A549 (cell line): Measurements from ENCODE around the gene PITPNM3.
A peak's percentile ranks its signal among the peaks of the same experiment; 100 is the strongest.

Experiments used
- CTCF ChIP-seq: fragments of >200 bp; sonication (Bioruptor Twin); formaldehyde crosslinking; IDR thresholded peaks from 3 replicates; pipeline ENCODE4 v1.5.1; 2016
- EHF ChIP-seq: fragments of 250-450 bp; sonication (Bioruptor Pico); IDR thresholded peaks from 2 replicates; pipeline ENCODE4 v1.5.0; 2020; ENCODE audit warnings: mild to moderate bottlenecking
- EP300 ChIP-seq, 2 experiments: fragments of >200 bp; sonication (Bioruptor Twin); formaldehyde crosslinking; IDR thresholded peaks; 2 replicates in 1 of 2; 3 replicates in 1 of 2; pipeline ENCODE4 v1.6.1; 2016 to 2017
- HDAC2 ChIP-seq: fragments of 200-600 bp; sonication (generic); IDR thresholded peaks from 2 replicates; pipeline ENCODE4 v1.6.1; 2016
- KDM5A ChIP-seq: fragments of 200-600 bp; sonication (generic); IDR thresholded peaks from 2 replicates; pipeline ENCODE4 v1.6.1; 2016; ENCODE audit warnings: antibody characterized with exemption, mild to moderate bottlenecking
- MAFK ChIP-seq: fragments of 450-650 bp; IDR thresholded peaks from 2 replicates; pipeline ENCODE4 v1.6.1; 2014; ENCODE audit not compliant: partially characterized antibody
- POLR2A ChIP-seq: IDR thresholded peaks from 2 replicates; pipeline ENCODE4 v1.6.1; 2012; ENCODE audit warnings: mild to moderate bottlenecking, low read length
- RCOR1 ChIP-seq: fragments of 150-350 bp; IDR thresholded peaks from 2 replicates; pipeline ENCODE4 v1.6.1; 2014; ENCODE audit warnings: antibody characterized with exemption, low read length, low read depth
- TP53 ChIP-seq: fragments of 250-450 bp; sonication (Bioruptor Pico); IDR thresholded peaks from 2 replicates; pipeline ENCODE4 v1.5.0; 2021; ENCODE audit warnings: mild to moderate bottlenecking, moderate library complexity
- TF ChIP-seq, protein P1 (sequence below): fragments of 150-350 bp; IDR thresholded peaks from 2 replicates; pipeline ENCODE4 v1.6.1; 2014; ENCODE audit warnings: low read depth, mild to moderate bottlenecking, low read length
- TF ChIP-seq, protein P2 (sequence below): fragments of 450-650 bp; IDR thresholded peaks from 2 replicates; pipeline ENCODE4 v1.6.1; 2014; ENCODE audit warnings: antibody characterized with exemption
- TF ChIP-seq, protein P3 (sequence below): IDR thresholded peaks from 2 replicates; pipeline ENCODE4 v1.6.1; 2012
- TF ChIP-seq, protein P4 (sequence below): fragments of 200-600 bp; sonication (generic); IDR thresholded peaks from 2 replicates; pipeline ENCODE4 v1.6.1; 2016; ENCODE audit warnings: antibody characterized with exemption, mild to moderate bottlenecking, moderate library complexity

GRCh38 chr17:6560496-6560895 is 4.1 kb upstream of the PITPNM3 start:
- TF ChIP-seq CTCF: no peak
- TF ChIP-seq HDAC2: 0 out of 2 replicates have a peak, but pooled peaks have one; percentile 24
- TF ChIP-seq POLR2A: no peak
- TF ChIP-seq, protein P1, sequence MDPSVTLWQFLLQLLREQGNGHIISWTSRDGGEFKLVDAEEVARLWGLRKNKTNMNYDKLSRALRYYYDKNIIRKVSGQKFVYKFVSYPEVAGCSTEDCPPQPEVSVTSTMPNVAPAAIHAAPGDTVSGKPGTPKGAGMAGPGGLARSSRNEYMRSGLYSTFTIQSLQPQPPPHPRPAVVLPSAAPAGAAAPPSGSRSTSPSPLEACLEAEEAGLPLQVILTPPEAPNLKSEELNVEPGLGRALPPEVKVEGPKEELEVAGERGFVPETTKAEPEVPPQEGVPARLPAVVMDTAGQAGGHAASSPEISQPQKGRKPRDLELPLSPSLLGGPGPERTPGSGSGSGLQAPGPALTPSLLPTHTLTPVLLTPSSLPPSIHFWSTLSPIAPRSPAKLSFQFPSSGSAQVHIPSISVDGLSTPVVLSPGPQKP: no peak
- TF ChIP-seq KDM5A: no peak
- TF ChIP-seq TP53 (CRISPR knock-in tag): no peak
- TF ChIP-seq, protein P2, sequence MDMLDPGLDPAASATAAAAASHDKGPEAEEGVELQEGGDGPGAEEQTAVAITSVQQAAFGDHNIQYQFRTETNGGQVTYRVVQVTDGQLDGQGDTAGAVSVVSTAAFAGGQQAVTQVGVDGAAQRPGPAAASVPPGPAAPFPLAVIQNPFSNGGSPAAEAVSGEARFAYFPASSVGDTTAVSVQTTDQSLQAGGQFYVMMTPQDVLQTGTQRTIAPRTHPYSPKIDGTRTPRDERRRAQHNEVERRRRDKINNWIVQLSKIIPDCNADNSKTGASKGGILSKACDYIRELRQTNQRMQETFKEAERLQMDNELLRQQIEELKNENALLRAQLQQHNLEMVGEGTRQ: no peak
- no peak for TF ChIP-seq EP300 (IDR thresholded peaks at IDR 0.05)
- TF ChIP-seq MAFK: no peak
- TF ChIP-seq, protein P3, sequence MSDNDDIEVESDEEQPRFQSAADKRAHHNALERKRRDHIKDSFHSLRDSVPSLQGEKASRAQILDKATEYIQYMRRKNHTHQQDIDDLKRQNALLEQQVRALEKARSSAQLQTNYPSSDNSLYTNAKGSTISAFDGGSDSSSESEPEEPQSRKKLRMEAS: no peak
- TF ChIP-seq RCOR1: no peak
- no peak for TF ChIP-seq EHF (CRISPR knock-in tag)
- TF ChIP-seq, protein P4, sequence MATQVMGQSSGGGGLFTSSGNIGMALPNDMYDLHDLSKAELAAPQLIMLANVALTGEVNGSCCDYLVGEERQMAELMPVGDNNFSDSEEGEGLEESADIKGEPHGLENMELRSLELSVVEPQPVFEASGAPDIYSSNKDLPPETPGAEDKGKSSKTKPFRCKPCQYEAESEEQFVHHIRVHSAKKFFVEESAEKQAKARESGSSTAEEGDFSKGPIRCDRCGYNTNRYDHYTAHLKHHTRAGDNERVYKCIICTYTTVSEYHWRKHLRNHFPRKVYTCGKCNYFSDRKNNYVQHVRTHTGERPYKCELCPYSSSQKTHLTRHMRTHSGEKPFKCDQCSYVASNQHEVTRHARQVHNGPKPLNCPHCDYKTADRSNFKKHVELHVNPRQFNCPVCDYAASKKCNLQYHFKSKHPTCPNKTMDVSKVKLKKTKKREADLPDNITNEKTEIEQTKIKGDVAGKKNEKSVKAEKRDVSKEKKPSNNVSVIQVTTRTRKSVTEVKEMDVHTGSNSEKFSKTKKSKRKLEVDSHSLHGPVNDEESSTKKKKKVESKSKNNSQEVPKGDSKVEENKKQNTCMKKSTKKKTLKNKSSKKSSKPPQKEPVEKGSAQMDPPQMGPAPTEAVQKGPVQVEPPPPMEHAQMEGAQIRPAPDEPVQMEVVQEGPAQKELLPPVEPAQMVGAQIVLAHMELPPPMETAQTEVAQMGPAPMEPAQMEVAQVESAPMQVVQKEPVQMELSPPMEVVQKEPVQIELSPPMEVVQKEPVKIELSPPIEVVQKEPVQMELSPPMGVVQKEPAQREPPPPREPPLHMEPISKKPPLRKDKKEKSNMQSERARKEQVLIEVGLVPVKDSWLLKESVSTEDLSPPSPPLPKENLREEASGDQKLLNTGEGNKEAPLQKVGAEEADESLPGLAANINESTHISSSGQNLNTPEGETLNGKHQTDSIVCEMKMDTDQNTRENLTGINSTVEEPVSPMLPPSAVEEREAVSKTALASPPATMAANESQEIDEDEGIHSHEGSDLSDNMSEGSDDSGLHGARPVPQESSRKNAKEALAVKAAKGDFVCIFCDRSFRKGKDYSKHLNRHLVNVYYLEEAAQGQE: no peak
